T47D (cell line): ENCODE data around the gene DNAH3.

ENCODE experiments used
- DNase-seq, 2 experiments: peaks; one replicate each; pipeline versions ENCODE4 v3.0.0 to v3.0.0-alpha.2; 2011 to 2012; ENCODE audit warnings: low read depth in 1 of 2, low spot score in 1 of 2
- JUND ChIP-seq: IDR thresholded peaks from 2 replicates; pipeline ENCODE4 v1.6.1; 2012; ENCODE audit warnings: low read depth
- in situ Hi-C: cut with HindIII; loops from 2 replicates; pipeline ENCODE4 v1.10.0; 2016; ENCODE audit warnings: low sequenced_read_pairs, low pct_unique_long_range_greater_than_20kb

Gene DNAH3

GRCh38 chr16:20903899-20904506 is 246.6 kb downstream of the DNAH3 start:
- in situ Hi-C loops = no loop called here
- no peak for TF ChIP-seq JUND
- DNase-seq = no peak

GRCh38 chr16:20903116-20903898 is 247.3 kb downstream of the DNAH3 start:
- no peak for TF ChIP-seq JUND
- DNase-seq = no peak
- in situ Hi-C loops = no loop called here

- in situ Hi-C loops = no loop called here
- TF ChIP-seq JUND = no peak
- DNase-seq = no peak
These were observed 248.2 kb downstream of the DNAH3 start for GRCh38 chr16:20902426-20902825.

- in situ Hi-C loops = no loop called here
- DNase-seq = peak; percentile 49 to 95
- TF ChIP-seq JUND = no peak
These were observed 249.1 kb downstream of the DNAH3 start for GRCh38 chr16:20901436-20902112.

- no peak for DNase-seq
- TF ChIP-seq JUND = no peak
- in situ Hi-C loops = no loop called here
These were observed 249.6 kb downstream of the DNAH3 start for GRCh38 chr16:20901068-20901435.

GRCh38 chr16:20900299-20901067 is 250.2 kb downstream of the DNAH3 start, which contains the start of the genes DCUN1D3 and LYRM1:
Gene DCUN1D3 (minus strand): TSS chr16:20900358. CDS start chr16:20862538, 37,820 bp downstream.
Gene LYRM1 (plus strand): TSS chr16:20900771. CDS start chr16:20915556, 14,785 bp downstream.
- in situ Hi-C loops = no loop called here
- DNase-seq = peak; percentile 97 to 99
- no peak for TF ChIP-seq JUND

GRCh38 chr16:20899477-20900298 is 251.0 kb downstream of the DNAH3 start:
- in situ Hi-C loops = no loop called here
- TF ChIP-seq JUND = no peak
- DNase-seq = no peak

DNA sequence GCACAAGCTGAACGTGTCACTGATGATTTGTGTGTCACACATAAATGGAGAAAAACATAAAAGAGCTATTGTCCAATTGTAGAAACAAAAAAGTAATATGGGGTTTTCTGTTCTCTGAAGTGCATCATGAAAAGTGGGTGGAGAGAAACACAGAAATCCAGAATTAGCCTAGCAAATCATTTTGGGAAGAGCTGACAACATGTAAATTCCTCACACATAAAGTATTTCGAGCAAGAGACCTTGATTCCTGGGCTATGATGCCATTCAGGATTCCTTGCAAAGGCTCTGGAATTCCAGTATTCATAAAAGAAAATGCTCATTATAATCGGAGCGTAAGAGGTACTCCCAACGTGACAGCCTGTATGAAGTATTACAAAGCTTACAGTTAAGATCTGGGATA is 251.6 kb downstream of the DNAH3 start:
- no peak for DNase-seq
- TF ChIP-seq JUND = no peak
- in situ Hi-C loops = no loop called here

DNA sequence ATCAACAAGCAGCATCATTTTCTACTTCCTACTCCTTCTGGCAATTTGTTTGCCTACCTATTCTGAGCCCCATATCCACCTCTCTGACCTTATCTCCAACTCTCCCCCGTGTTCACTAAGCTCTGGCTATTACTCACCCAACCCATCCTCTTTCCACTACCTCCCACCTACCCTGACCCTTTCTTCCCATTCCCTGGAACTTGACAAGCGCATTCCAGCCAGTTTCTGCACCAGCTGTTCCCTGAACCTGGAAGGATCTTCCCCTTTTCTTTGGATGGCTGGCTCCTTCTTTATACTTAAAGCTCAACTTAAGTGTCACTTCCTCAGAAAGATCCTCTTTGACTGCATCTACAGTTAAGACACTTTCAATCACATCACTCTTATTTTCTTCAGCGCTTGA is 252.7 kb downstream of the DNAH3 start:
- TF ChIP-seq JUND = no peak
- in situ Hi-C loops = no loop called here

DNA sequence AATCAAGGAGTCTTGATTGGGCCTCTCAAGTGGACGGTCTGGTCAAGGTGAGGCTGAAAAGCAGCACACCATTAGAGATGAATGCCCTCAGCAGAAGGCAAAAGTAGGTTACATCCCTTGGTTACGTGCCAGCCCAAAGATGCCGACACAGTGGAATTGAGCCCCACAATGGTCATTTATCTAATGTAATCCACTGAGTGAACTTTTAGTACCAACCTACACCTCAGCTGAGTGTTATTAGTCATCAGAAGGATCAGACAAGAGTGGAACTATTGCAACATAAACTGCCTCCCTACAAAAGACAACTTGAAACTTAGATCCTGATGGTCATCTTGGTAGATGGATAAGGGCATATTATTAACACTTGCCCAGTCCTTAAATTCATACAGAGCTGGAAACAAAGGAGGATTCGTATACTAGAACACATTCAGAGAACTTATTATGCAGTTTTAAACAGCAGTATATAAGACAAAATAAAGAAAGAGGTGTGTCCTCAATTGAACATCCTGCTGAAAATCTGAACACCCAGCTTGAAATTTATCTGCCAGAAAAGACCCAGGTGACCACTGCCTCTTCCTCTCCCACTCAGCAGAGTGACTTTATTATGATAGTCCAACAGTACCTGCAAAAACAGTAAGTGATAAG is 253.3 kb downstream of the DNAH3 start:
- no peak for DNase-seq
- in situ Hi-C loops = no loop called here
- no peak for TF ChIP-seq JUND

More for the DNA sequence above, 252.7 kb downstream of the DNAH3 start:
- no peak for DNase-seq

- in situ Hi-C loops = no loop called here
- DNase-seq = no peak
- no peak for TF ChIP-seq JUND
These were observed 256.3 kb downstream of the DNAH3 start for GRCh38 chr16:20894388-20894787.
